HepG2 (cell line): Measurements from ENCODE around the gene SCN7A. TPM values are rescaled to one million over a fixed set of nuclear protein-coding genes. Genes with fewer than 3 reads are reported as not detected.

Experiments
- ARNT ChIP-seq: fragments of 450-650 bp; IDR thresholded peaks from 2 replicates; pipeline ENCODE4 v1.6.1; 2017
- CEBPZ ChIP-seq: IDR thresholded peaks from 2 replicates; pipeline ENCODE4 v1.6.1; 2012; ENCODE audit warnings: low read length, improper control_type of control experiment
- E2F1 ChIP-seq: sonication (generic); formaldehyde crosslinking; IDR thresholded peaks from 2 replicates; pipeline ENCODE4 v1.5.0; 2020; ENCODE audit warnings: missing genetic modification reagents
- HMGXB4 ChIP-seq, 2 experiments: sonication (generic) in 1 of 2; formaldehyde crosslinking in 1 of 2; IDR thresholded peaks; 2 replicates each; pipeline versions ENCODE4 v1.4.0 to v1.6.1; 2018 to 2020; ENCODE audit warnings: missing genetic modification reagents in 2 of 2, borderline replicate concordance in 1 of 2, low read depth in 1 of 2, mild to moderate bottlenecking in 1 of 2, missing biosample characterization in 1 of 2
- JUND ChIP-seq: sonication (generic); formaldehyde crosslinking; IDR thresholded peaks from 2 replicates; pipeline ENCODE4 v1.8.0; 2022; ENCODE audit warnings: mild to moderate bottlenecking, missing genetic modification reagents
- MXD3 ChIP-seq: IDR thresholded peaks from 2 replicates; pipeline ENCODE4 v1.6.1; 2016; ENCODE audit warnings: mild to moderate bottlenecking, missing biosample characterization, missing genetic modification reagents
- PHB2 ChIP-seq: fragments of 450-650 bp; IDR thresholded peaks from 2 replicates; pipeline ENCODE4 v1.6.1; 2018; ENCODE audit not compliant: partially characterized antibody
- SMARCC2 ChIP-seq: fragments of 450-650 bp; IDR thresholded peaks from 2 replicates; pipeline ENCODE4 v1.6.1; 2017; ENCODE audit warnings: antibody characterized with exemption, mild to moderate bottlenecking
- ZNF234 ChIP-seq: sonication (generic); formaldehyde crosslinking; conservative IDR thresholded peaks from 2 replicates; pipeline ENCODE4 v1.5.1; 2020; ENCODE audit warnings: mild to moderate bottlenecking, missing genetic modification reagents
- ZNF407 ChIP-seq: sonication (generic); formaldehyde crosslinking; IDR thresholded peaks from one replicate; pipeline ENCODE4 v1.5.1; 2020; ENCODE audit warnings: mild to moderate bottlenecking, missing genetic modification reagents; ENCODE audit errors: not compliant biosample characterization
- ZNF44 ChIP-seq: sonication (generic); formaldehyde crosslinking; IDR thresholded peaks from 2 replicates; pipeline ENCODE4 v1.5.1; 2020; ENCODE audit warnings: mild to moderate bottlenecking, missing genetic modification reagents
- ZNF501 ChIP-seq: sonication (generic); formaldehyde crosslinking; IDR thresholded peaks from 2 replicates; pipeline ENCODE4 v1.5.1; 2020; ENCODE audit warnings: mild to moderate bottlenecking, moderate library complexity, missing genetic modification reagents
- ZNF841 ChIP-seq: sonication (generic); formaldehyde crosslinking; IDR thresholded peaks from 2 replicates; pipeline ENCODE4 v1.8.1; 2023; ENCODE audit warnings: missing genetic modification reagents, borderline replicate concordance
- polyA plus RNA-seq, 8 experiments: library from polyadenylated mRNA; depleted of rRNA in 3 of 8; stranded (reverse) in 7 of 8; unstranded in 1 of 8; fragments of >200 nt; fragmentation: Illumina TruSeq in 4 of 8; extraction: Trizol in 4 of 8; gene quantifications; 2 replicates each; pipeline versions ENCODE4 v1.2.1 to v1.2.3, GENCODE V29; 2011 to 2016; ENCODE audit warnings: low read depth in 4 of 8, missing spikeins in 1 of 8, mixed read lengths in 1 of 8; ENCODE audit not compliant: insufficient read depth in 1 of 8
- total RNA-seq, 5 experiments: library from RNA; depleted of rRNA; stranded (reverse); fragments of >200 nt; fragmentation: Illumina TruSeq; extraction: Trizol; gene quantifications; 2 replicates each; pipeline ENCODE4 v1.2.3, GENCODE V29; 2016; ENCODE audit warnings: low read depth in 1 of 5

Gene SCN7A
- total and polyA plus RNA-seq, 2 of the 13 experiments (the other 11 are each of a cell fraction or from before 2014, with no cell fraction given): 0.01 TPM; not detected in 1

GRCh38 chr2:166375736-166376487 lies 118.1 kb downstream of the SCN7A start, which contains the start of gene SCN9A (continued):
- peak; percentile 64 for TF ChIP-seq E2F1 (CRISPR knock-in tag)
- no peak for TF ChIP-seq ZNF841
- TF ChIP-seq PHB2: no peak
- TF ChIP-seq JUND (CRISPR knock-in tag): 0 out of 2 replicates have a peak, but pooled peaks have one; percentile 19
- no peak for TF ChIP-seq CEBPZ
- peak; percentile 87 for TF ChIP-seq ZNF501 (CRISPR knock-in tag)
- TF ChIP-seq ZNF44: peak; percentile 8; the same call in 1 of the 2 replicates
- TF ChIP-seq HMGXB4 (CRISPR knock-in tag; IDR thresholded peaks at IDR 0.05; ENCODE audit: borderline replicate concordance in 1 of 2, low read depth in 1 of 2): peak in 1 of 2 experiments; percentile 92; a peak in 3 of 4 replicates
- TF ChIP-seq ARNT: no peak
- no peak for TF ChIP-seq SMARCC2
- TF ChIP-seq ZNF234: no peak
- TF ChIP-seq ZNF407: peak; percentile 26
- peak; percentile 94 for TF ChIP-seq MXD3
